ENCODE results near the gene EHD2.

Gene EHD2

DNA sequence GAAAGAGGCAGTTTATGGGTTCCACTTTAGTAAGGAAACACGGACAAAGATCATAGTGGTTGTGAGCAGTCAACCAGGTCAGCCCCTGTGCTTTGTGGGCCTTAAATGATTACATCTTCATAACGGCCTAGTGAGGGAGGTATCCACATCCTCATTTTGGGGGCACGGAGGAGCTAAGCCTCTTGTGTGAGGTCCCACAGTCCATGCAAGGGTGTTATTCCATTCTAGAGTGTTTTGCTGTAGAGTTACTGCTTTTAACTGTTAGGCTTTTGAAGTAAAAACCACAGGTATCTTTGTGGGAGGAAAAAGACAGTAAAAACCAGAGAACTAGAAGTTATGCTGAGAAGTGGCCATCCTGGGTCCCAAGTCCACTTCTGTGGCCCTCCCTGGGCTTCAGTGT lies 36.1 kb downstream of the EHD2 start:
- H3K4me3 ChIP-seq (ENCODE audit: control insufficient read depth, low read depth, low read length) = no peak overlapping the region
- no peak for DNase-seq (ENCODE audit: low read depth)
- TF ChIP-seq, protein P1, sequence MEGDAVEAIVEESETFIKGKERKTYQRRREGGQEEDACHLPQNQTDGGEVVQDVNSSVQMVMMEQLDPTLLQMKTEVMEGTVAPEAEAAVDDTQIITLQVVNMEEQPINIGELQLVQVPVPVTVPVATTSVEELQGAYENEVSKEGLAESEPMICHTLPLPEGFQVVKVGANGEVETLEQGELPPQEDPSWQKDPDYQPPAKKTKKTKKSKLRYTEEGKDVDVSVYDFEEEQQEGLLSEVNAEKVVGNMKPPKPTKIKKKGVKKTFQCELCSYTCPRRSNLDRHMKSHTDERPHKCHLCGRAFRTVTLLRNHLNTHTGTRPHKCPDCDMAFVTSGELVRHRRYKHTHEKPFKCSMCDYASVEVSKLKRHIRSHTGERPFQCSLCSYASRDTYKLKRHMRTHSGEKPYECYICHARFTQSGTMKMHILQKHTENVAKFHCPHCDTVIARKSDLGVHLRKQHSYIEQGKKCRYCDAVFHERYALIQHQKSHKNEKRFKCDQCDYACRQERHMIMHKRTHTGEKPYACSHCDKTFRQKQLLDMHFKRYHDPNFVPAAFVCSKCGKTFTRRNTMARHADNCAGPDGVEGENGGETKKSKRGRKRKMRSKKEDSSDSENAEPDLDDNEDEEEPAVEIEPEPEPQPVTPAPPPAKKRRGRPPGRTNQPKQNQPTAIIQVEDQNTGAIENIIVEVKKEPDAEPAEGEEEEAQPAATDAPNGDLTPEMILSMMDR (IDR thresholded peaks at IDR 0.05; ENCODE audit: control insufficient read depth, insufficient read depth, low read depth, low read length, missing control alignments) = no peak

DNA sequence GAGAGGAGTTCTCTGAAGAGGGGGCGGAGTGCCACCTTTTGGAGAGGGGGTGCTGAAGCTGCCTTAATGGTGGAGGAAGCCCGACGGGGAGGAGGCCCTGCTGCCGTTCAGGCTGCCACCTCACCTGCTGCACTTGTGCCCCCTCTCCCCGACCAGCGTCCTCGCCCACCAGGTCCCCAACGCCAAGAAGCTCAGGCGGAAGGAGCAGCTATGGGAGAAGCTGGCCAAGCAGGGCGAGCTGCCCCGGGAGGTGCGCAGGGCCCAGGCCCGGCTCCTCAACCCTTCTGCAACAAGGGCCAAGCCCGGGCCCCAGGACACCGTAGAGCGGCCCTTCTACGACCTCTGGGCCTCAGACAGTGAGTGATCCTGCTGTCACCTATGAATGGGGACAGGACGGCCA lies 37.5 kb downstream of the EHD2 start:
- H3K4me3 ChIP-seq (ENCODE audit: control insufficient read depth, low read depth, low read length) = no peak overlapping the region
- DNase-seq (ENCODE audit: low read depth) = no peak
- TF ChIP-seq, protein P1 (IDR thresholded peaks at IDR 0.05; ENCODE audit: control insufficient read depth, insufficient read depth, low read depth, low read length, missing control alignments) = no peak

DNA sequence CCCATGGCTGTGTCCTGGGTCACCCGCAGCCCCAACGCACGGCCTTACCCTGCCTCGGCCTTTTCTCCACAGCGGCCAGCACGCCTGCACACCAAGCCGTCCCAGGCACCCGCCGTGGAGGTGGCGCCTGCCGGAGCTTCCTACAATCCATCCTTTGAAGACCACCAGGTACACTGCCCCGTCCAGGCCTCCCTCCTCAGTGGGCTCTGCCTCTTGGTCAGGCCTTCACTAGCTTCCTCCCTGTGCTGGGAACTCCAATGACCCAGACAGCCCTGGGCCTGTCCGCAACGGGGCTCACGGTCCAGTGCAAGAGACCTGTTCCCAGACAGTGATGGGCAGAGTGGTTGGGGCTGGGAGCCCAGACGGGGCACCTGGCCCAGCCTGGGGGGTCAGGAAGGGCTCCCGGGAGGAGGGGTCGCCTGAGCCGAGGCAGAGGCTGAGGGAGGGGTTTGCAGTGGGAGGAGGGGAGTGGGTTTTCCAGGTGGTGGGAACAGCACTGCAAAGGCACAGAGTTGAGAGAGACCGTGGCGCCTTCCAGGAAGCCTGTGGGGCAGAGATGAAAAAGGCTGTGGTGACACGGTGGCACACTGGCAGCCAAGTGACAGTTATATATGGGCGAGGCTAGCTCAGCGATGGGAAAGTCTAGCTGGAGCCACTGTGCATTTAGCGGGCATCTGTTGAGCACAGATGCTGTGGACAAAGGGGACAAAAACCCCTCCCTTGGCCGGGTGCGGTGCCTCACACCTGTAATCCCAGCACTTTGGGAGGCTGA lies 39.4 kb downstream of the EHD2 start:
- TF ChIP-seq, protein P1 (IDR thresholded peaks at IDR 0.05; ENCODE audit: control insufficient read depth, insufficient read depth, low read depth, low read length, missing control alignments) = no peak
- DNase-seq (ENCODE audit: low read depth) = no peak
- no peak overlapping the region for H3K4me3 ChIP-seq (ENCODE audit: control insufficient read depth, low read depth, low read length)

DNA sequence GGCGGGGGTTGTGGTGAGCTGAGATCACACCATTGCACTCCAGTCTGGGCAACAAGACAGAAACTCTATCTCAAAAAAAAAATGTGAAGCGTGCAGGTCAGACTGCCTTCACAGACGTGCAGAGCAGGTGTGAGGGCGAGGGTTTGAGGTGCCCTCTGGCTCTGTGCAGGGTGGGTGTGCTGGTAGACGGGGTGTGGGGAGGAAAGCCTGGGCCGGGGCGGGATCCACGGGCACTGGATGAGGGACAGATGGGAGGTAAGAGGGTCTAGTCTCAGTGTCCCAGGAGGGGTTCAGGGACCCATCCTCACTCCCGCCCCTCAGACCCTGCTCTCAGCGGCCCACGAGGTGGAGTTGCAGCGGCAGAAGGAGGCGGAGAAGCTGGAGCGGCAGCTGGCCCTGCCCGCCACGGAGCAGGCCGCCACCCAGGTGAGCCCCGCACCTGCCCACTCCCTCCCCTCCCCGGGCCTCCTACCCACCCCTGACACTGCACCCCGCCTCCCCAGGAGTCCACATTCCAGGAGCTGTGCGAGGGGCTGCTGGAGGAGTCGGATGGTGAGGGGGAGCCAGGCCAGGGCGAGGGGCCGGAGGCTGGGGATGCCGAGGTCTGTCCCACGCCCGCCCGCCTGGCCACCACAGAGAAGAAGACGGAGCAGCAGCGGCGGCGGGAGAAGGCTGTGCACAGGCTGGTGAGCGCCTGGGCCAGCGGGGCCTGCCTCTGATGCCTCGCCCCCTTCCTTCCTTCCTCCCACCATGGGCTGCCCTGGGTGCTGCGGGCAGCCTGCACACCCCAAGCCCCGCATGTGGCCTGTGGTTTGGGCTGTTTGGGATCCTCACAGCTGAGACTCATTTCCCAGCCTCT lies 41.2 kb downstream of the EHD2 start:
- DNase-seq (ENCODE audit: low read depth) = no peak
- H3K4me3 ChIP-seq (ENCODE audit: control insufficient read depth, low read depth, low read length) = no peak overlapping the region
- TF ChIP-seq, protein P1 (IDR thresholded peaks at IDR 0.05; ENCODE audit: control insufficient read depth, insufficient read depth, low read depth, low read length, missing control alignments) = no peak

DNA sequence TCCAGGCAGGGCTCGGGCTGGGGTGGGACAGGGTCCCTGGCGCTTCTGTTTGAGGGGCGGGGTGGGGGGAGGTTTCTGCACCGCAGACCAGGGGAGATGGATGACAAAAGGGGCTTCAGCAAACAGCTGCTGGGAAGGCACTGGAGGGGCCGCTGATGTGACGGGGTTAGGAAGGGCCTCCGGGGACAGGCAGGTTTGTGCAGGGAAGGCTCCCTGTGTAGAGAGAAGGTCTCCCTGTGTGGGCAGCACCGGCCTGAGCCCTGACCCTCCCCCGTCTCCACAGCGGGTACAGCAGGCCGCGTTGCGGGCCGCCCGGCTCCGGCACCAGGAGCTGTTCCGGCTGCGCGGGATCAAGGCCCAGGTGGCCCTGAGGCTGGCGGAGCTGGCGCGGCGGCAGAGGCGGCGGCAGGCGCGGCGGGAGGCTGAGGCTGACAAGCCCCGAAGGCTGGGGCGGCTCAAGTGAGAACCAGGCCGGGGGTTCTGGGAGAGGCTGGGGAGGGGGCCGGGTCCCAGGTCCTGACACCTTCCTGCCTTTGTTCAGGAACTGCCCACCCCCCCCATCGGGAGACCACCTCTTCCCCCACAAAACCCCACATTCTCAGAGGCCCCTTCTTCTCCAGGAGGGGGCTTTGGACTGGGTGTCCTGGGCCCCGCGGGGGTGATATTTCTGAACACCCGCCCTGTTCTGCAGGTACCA lies 42.0 kb downstream of the EHD2 start:
- H3K4me3 ChIP-seq (ENCODE audit: control insufficient read depth, low read depth, low read length) = no peak overlapping the region
- DNase-seq (ENCODE audit: low read depth) = no peak
- TF ChIP-seq, protein P1 (IDR thresholded peaks at IDR 0.05; ENCODE audit: control insufficient read depth, insufficient read depth, low read depth, low read length, missing control alignments) = no peak

Measured in AG09309 (cell line).